ENCODE measurements around the gene MTHFD1L. TPM values are rescaled to one million over a fixed set of nuclear protein-coding genes. Genes with fewer than 3 reads are reported as not detected.

MTHFD1L gene
- total and polyA plus RNA-seq, 9 of the 15 experiments (the other 6 are each of a cell fraction or from before 2014, with no cell fraction given), result 20.9 to 128 (median 61.0) TPM

DNA sequence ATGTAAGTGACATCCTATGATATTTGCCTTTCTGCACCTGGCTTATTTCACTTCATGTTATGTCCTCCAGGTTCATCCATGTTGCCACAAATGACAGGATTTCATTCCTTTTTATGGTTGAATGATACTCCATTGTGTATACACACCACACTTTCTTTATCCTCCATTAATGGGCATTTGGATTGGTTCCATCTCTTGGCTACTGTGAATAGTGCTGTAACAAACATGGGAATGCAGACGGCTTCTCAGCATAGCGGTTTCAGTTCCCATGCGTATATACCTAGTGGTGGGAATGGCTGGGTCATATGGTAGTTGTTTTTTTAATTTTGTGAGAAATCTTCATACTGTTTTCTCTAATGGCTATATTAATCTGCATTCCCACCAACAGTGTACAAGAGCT lies 14.8 kb downstream of the MTHFD1L start:
- Histone ChIP-seq H3K4me3 (no peak overlapping the region), H3K4me1 (replicated peaks in 1 of 2; ENCODE audit: control insufficient read depth in 2 of 2, insufficient read depth in 2 of 2, low read length in 2 of 2) (no peaks in the 10 kb centered on the region), H3K27me3 (ENCODE audit: control insufficient read depth in 2 of 2, insufficient read depth in 2 of 2, low read length in 2 of 2) (no peaks in the 10 kb centered on the region), H3K9me1 (ENCODE audit: control insufficient read depth, insufficient read depth, low read length) (no peaks in the 10 kb centered on the region), H3K4me2 (ENCODE audit: insufficient read depth, low read length) (no peak overlapping the region), H3K79me2 (ENCODE audit: control insufficient read depth, insufficient read depth, low read length) (peaks cover 29% of the 10 kb centered on the region), H2AFZ (ENCODE audit: low read depth, low read length) (no peak overlapping the region), H3K36me3 (ENCODE audit: control insufficient read depth, insufficient read depth, low read length) (peaks cover 83% of the 10 kb centered on the region), H3K9me3 (replicated peaks; ENCODE audit: control insufficient read depth, insufficient read depth, low read depth, low read length) (no peaks in the 10 kb centered on the region), H3K27ac (ENCODE audit: extremely low read depth, low read depth, low read length) (no peak overlapping the region), H3K9ac (ENCODE audit: insufficient read depth in 1 of 2, low read depth in 2 of 2, low read length in 2 of 2) (no peak overlapping the region), H4K20me1 (replicated peaks; ENCODE audit: control insufficient read depth, insufficient read depth, low read length) (peaks cover 2% of the 10 kb centered on the region; the same call in 1 of the 2 replicates)
- intact Hi-C loops (cut with micrococcal nuclease), result no loop called here
- CTCF ChIA-PET (ENCODE audit: low intra/inter-chr PET ratio), result no interaction called here
- DNase-seq (ENCODE audit: extremely low read depth in 1 of 4, low spot score in 3 of 4) (no peak), FAIRE-seq (no peak), ATAC-seq (no peak)
- 94% methylated on average over 3 of the region's 3 CpGs for WGBS (ENCODE audit: insufficient coverage, low coverage, missing lambda C conversion rate)
- in situ Hi-C loops (cut with MboI), result no loop called here
- POLR2A ChIA-PET, result no interaction called here
- no TSS peak for BruUV-seq (replicated peaks)
- TF ChIP-seq, protein P1, sequence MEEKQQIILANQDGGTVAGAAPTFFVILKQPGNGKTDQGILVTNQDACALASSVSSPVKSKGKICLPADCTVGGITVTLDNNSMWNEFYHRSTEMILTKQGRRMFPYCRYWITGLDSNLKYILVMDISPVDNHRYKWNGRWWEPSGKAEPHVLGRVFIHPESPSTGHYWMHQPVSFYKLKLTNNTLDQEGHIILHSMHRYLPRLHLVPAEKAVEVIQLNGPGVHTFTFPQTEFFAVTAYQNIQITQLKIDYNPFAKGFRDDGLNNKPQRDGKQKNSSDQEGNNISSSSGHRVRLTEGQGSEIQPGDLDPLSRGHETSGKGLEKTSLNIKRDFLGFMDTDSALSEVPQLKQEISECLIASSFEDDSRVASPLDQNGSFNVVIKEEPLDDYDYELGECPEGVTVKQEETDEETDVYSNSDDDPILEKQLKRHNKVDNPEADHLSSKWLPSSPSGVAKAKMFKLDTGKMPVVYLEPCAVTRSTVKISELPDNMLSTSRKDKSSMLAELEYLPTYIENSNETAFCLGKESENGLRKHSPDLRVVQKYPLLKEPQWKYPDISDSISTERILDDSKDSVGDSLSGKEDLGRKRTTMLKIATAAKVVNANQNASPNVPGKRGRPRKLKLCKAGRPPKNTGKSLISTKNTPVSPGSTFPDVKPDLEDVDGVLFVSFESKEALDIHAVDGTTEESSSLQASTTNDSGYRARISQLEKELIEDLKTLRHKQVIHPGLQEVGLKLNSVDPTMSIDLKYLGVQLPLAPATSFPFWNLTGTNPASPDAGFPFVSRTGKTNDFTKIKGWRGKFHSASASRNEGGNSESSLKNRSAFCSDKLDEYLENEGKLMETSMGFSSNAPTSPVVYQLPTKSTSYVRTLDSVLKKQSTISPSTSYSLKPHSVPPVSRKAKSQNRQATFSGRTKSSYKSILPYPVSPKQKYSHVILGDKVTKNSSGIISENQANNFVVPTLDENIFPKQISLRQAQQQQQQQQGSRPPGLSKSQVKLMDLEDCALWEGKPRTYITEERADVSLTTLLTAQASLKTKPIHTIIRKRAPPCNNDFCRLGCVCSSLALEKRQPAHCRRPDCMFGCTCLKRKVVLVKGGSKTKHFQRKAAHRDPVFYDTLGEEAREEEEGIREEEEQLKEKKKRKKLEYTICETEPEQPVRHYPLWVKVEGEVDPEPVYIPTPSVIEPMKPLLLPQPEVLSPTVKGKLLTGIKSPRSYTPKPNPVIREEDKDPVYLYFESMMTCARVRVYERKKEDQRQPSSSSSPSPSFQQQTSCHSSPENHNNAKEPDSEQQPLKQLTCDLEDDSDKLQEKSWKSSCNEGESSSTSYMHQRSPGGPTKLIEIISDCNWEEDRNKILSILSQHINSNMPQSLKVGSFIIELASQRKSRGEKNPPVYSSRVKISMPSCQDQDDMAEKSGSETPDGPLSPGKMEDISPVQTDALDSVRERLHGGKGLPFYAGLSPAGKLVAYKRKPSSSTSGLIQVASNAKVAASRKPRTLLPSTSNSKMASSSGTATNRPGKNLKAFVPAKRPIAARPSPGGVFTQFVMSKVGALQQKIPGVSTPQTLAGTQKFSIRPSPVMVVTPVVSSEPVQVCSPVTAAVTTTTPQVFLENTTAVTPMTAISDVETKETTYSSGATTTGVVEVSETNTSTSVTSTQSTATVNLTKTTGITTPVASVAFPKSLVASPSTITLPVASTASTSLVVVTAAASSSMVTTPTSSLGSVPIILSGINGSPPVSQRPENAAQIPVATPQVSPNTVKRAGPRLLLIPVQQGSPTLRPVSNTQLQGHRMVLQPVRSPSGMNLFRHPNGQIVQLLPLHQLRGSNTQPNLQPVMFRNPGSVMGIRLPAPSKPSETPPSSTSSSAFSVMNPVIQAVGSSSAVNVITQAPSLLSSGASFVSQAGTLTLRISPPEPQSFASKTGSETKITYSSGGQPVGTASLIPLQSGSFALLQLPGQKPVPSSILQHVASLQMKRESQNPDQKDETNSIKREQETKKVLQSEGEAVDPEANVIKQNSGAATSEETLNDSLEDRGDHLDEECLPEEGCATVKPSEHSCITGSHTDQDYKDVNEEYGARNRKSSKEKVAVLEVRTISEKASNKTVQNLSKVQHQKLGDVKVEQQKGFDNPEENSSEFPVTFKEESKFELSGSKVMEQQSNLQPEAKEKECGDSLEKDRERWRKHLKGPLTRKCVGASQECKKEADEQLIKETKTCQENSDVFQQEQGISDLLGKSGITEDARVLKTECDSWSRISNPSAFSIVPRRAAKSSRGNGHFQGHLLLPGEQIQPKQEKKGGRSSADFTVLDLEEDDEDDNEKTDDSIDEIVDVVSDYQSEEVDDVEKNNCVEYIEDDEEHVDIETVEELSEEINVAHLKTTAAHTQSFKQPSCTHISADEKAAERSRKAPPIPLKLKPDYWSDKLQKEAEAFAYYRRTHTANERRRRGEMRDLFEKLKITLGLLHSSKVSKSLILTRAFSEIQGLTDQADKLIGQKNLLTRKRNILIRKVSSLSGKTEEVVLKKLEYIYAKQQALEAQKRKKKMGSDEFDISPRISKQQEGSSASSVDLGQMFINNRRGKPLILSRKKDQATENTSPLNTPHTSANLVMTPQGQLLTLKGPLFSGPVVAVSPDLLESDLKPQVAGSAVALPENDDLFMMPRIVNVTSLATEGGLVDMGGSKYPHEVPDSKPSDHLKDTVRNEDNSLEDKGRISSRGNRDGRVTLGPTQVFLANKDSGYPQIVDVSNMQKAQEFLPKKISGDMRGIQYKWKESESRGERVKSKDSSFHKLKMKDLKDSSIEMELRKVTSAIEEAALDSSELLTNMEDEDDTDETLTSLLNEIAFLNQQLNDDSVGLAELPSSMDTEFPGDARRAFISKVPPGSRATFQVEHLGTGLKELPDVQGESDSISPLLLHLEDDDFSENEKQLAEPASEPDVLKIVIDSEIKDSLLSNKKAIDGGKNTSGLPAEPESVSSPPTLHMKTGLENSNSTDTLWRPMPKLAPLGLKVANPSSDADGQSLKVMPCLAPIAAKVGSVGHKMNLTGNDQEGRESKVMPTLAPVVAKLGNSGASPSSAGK (IDR thresholded peaks at IDR 0.05), result no peak
- TF ChIP-seq, protein P2, sequence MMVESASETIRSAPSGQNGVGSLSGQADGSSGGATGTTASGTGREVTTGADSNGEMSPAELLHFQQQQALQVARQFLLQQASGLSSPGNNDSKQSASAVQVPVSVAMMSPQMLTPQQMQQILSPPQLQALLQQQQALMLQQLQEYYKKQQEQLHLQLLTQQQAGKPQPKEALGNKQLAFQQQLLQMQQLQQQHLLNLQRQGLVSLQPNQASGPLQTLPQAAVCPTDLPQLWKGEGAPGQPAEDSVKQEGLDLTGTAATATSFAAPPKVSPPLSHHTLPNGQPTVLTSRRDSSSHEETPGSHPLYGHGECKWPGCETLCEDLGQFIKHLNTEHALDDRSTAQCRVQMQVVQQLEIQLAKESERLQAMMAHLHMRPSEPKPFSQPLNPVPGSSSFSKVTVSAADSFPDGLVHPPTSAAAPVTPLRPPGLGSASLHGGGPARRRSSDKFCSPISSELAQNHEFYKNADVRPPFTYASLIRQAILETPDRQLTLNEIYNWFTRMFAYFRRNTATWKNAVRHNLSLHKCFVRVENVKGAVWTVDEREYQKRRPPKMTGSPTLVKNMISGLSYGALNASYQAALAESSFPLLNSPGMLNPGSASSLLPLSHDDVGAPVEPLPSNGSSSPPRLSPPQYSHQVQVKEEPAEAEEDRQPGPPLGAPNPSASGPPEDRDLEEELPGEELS (CRISPR knock-in tag; IDR thresholded peaks at IDR 0.05; ENCODE audit: borderline replicate concordance), result no peak
- no peak for TF ChIP-seq POU5F1 (IDR thresholded peaks at IDR 0.05; ENCODE audit: borderline replicate concordance, low read depth, low read length, partially characterized antibody)
- no peak for TF ChIP-seq TFAM (CRISPR knock-in tag; conservative IDR thresholded peaks at IDR 0.05)
- no peak for TF ChIP-seq U2AF1 (optimal IDR thresholded peaks at IDR 0.05; ENCODE audit: low read depth, low read length)
- TF ChIP-seq, protein P3, sequence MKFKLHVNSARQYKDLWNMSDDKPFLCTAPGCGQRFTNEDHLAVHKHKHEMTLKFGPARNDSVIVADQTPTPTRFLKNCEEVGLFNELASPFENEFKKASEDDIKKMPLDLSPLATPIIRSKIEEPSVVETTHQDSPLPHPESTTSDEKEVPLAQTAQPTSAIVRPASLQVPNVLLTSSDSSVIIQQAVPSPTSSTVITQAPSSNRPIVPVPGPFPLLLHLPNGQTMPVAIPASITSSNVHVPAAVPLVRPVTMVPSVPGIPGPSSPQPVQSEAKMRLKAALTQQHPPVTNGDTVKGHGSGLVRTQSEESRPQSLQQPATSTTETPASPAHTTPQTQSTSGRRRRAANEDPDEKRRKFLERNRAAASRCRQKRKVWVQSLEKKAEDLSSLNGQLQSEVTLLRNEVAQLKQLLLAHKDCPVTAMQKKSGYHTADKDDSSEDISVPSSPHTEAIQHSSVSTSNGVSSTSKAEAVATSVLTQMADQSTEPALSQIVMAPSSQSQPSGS (CRISPR knock-in tag; IDR thresholded peaks at IDR 0.05), result no peak

Measured in K562 (cell line).